AML-193 (cell line): ENCODE measurements around the gene TMED10.
"Not testable (repeated sequence)": the region's sequence is repeated elsewhere in the genome, so short reads cannot be mapped to it uniquely, and the experiment has no call there.

Experiments
- DNase-seq, 2 experiments: peaks; one replicate each; lab custom pipeline; 2025; lab: John Stamatoyannopoulos, UW

Gene TMED10

DNA sequence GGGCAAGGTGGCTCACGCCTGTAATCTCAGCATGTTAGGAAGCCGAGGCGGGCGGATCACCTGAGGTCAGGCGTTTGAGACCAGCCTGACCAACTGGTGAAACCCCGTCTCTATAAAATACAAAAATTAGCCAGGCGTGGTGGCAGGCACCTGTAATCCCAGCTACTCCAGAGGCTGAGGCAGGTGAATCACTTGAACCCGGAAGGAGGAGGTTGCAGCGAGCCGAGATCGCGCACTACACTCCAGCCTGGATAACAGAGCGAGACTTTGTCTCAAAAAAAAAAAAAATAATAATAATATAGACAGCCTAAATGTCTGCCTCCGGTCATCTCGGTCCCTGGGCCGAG, 49.0 kb downstream of the TMED10 start:
- not testable (repeated sequence) for DNase-seq

DNA sequence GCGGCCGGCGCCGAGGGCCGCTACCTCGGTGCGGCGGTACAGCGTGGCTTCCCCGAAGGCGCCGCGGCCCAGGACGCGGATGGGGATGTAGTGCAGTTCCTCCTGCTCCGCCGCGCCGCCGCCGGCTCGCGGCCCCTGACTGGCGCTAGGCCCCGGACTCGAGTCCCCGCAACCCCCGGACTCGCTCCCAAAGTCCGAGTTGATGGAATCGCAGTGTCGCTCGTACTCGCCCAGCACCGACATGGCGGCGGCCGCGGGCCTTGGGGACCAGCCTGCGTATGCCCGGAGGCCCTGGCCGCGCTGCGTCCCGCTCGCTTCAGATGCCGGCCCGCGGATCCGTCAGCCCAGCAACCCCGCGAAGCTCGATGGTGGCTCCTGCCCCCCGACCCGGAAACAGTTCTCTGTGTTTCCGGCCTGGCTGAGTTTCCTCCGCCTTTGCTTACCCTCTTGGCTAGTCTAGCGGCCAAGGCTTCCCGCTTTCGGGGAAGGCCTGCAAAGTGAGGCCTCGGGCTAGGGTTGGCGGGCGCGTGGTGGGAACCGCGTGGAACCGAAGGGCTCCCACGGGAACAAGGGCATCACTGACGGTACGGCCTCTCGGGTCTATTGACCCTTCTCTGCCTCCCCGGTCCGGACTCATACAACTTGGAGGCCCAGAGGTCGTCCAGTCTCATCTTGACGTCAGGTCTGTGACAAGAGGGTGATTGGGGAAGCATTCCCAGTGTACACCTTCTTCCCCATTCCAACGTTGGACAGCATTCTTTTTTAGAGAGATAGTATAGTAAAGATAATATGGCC, 49.5 kb downstream of the TMED10 start, which contains the start of gene NEK9:
Gene NEK9, minus strand, starts transcription at position 370 of the 795 bp plus-strand sequence. Its CDS starts 127 bp downstream, at position 243.
- peak; percentile 67 to 78 for DNase-seq

DNA sequence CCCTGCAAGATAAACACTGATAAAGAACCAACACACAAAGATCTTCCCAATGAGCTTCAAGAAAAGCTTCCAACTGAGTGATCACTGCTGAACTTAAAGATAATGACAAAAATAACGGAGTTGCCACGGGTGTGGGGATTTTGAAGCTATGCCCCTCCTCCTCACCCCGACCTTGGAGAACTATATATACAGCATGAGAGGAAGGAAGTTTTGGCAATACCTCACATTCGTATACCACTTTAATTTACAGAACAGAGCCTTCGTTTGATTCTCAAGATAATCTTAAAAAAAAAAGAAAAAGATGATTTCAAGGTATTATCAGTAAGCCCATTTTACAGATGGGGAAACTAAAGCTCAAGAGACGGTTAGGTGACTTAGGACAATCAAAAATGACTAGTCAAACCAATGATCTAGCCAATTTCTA, 50.3 kb downstream of the TMED10 start:
- peak; percentile 32 to 63 for DNase-seq

DNA sequence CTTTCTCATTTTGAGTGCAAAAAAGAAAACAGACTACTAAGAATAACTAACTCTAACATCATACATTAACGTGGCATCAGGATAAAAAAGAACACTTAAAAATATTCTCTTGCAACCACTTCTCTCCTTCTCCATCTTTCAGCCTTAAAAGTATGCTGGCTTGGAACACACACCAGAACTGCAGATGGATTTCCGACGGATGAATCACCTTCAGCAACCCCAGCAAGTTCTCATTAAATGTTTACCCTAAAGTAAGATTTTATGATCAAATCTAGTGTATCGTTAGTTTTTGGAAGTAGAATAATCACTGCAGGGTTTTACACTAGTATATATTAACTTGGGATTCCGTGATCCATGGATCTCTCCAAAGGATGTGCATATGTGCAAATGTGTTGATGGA, 50.8 kb downstream of the TMED10 start:
- peak in 1 of 2 experiments; percentile 19 for DNase-seq

DNA sequence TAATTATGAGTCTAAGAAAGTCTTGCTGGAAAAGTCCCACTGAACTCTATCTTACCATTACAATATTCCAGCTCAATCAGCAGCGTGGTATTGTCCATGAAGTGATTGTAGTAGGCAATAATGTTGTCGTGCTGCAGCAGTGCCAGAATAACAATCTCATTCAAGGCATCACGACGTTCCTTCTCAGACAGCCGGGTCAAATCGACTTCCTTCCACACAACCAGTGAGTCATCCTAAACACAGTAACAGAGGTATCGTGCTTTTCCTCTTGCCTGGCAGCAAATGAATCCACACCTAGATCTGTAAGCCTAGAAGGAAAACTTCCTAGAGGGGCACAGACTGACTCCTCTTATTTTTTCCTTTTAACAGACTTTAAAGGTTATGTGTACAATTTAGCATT, 52.4 kb downstream of the TMED10 start:
- DNase-seq, result peak; percentile 50 to 83

DNA sequence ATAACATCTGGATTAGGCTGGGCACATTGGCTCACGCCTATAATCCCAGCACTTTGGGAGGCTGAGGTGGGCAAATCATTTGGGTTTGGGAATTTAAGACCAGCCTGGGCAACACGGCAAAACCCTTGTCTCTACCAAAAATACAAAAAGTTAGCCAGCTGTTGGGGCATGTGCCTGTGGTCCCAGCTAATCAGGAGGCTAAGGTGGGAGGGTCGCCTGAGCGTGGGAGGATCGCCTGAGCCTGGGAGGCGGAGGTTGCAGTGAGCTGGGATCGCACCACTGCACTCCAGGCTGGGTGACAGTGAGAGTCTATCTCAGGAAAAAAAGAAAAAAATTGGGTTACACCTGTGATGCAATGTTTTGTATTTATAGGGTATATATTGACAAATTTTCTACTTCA, 54.9 kb downstream of the TMED10 start:
- DNase-seq, result no peak

DNA sequence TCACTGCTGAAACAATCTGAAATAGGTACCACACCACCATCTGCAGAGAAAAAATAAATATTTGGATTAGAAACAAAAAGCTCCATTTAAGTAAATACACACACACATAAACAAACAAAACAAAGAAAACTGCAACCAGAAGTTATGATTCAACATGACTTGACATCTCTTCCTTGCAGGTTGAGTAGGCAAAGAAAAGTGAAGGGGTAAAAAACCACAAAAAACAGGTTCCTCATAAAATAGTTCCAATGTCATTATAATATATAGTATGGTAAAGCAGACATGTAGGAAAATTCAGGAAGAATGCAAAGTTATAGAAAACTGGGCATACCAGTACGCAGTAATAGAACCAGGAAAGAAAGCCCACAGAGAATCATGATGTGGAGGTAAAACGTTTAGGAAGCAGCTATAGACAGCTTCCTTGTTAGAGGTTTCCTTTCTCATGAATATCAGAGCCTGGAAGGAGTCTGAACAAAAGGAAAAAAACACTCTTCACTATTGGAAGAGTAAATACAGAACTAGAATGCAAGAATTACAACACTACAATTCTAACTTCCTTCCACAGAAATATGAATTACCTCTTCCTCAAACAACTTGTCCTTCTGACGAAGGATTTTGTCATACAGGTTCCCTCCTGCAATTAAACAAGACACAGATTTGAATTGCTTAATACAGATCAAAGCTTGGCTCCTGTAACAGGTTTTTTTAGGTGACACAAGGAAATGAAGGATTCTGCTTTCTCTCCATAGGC, 55.7 kb downstream of the TMED10 start:
- DNase-seq, result peak; percentile 74 to 84

DNA sequence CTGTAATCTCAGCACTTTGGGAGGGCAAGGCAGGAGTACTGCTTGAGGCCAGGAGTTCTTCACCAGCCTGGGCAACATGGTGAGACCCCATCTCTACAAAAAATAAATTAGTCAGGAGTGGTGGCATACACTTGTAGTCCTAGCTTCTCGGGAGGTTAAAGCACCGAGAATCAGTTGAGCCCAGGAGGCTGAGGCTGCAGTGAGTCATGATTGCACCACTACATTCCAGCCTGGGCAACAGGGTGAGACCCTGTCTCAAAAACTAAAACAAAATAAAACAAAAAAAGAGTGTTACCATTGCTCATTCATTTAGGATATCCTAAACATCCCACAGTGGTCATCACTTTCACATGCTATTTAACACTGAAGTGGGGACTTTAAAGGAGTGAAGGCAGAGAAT, 57.4 kb downstream of the TMED10 start:
- no peak for DNase-seq

DNA sequence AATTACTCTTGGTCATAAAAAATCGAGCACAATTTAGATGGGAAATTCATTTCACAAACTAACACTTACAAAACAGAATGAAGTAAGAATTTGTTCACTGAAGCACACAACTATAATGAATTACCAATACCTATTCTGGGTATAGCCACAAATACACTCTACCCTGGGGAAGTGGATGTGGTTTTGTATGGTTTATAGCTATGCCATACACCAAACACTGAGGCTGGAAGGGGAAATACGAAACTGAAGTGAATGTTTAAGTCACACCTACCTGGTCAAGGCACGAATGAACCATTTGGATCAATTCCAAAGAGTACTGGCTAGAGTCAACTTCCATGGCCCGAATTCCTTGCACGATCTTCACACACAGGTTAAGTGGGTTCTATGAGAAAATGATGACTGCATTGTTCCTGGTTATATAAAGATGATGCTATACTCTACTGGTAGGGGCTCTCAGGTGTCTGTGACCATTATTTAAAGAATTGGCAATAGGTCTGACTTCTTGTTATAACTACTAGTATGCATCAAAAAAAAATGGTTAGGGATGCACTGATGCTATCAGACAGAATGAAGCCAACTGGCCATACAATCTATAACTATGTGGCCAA, 62.4 kb downstream of the TMED10 start:
- DNase-seq, result no peak

DNA sequence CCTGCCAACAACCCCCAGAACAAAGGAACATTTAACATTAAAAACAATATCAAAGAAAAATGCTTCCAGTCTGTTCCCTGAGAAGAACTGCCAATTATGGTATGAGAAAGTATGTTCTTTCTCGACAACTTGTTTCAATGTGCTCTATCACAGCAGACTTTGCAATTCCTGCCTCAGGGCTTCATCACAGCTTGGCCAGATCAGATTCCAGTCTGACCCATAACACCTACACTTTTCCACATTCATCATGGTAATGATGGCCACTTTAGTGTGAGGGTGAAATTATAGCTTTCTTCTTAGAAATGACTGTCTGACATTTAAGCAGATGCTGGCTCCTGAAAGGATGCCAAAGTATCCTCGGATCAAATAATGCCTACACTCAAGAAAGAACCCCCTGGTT, 66.5 kb downstream of the TMED10 start:
- DNase-seq, result no peak

DNA sequence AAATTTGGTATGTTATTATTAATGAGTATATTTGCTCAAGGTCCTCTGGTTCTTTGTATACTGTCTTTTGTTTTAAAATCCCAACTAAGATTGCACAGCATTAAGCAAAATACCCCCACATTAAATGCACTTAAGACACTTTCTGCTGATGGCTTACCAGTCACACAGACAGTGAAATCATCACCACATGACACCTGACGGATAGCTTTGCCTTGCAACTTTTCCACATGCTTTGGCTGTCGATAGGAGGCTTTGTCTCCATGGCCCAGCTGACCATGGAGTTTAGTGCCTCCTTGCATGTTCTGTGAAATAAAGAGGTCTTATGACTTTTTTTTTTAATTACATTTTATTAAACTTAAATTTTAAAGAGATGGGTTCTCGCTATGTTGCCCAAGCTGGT, 69.2 kb downstream of the TMED10 start:
- no peak for DNase-seq

DNA sequence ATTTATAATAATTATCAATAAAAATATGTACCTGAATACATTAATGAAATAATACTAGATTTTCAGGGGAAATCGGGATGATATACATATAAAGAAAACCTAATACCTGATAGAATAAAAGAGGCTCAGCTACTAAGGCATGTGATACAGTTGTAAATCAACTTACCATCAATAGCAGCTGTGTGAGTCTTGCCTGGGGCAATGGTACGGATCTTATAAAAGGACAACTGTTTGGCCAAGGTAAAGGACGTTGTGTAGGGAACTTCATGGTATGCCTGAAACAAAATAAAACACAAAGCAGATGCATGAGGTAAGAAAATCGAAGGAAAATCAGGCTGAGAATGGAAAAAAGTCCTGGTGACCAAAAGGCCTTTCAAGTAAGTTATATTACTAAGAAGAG, 74.9 kb downstream of the TMED10 start:
- no peak for DNase-seq

DNA sequence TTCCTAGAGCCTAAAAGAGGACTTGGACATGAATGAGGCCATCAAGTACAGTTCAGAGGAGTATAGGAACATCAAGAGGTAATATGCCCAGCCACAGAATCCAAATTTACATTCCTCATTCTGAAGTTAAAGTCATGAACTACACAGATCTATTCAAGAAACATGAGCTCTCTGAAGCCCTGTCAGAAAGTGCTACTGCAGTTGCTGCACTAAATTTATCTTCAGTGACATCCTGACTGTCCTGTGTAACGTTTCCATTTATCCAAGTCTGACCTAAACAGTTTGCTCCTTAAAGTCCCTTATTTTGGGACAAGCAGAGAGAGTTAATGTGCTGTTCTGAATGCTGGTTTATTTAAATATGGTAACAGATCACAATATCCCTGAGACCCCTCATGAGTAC, 77.7 kb downstream of the TMED10 start:
- no peak for DNase-seq

DNA sequence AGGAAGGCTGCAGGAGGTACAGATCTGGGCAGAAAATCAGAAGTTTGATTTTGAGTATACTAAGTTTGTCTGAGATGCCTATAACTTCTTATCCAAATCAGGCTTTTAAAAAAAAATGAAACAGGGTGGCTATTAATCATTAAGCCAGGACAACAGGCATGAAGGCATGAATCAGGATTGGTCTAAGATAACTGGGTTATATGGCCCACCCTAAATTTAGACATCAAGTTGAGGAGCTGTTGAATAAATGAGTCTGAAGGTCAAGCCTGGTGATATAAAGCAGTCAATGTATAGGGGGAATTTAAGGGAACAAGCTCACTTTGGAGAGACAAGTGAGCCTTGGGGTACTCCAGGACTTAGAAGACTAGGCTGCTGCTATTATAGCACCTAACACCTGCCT, 78.2 kb downstream of the TMED10 start:
- no peak for DNase-seq

DNA sequence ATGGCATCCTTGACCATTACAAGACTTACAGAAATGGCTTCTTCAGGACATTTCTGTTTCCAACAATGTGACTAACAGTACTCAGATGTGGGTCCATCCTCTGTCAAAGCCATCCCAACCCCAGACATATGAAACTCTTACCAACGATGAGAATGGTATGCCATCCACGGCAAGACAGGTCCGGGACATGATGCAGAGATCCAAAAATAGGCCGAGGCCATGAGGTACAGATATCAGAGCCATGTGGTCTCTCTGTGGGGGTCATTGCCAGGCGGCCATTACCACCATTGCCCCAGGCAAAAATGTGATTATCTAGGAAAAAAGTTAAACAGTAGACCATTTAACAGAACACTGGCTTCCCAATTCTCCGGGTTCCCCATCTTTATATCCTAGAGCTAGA, 79.5 kb downstream of the TMED10 start:
- no peak for DNase-seq

DNA sequence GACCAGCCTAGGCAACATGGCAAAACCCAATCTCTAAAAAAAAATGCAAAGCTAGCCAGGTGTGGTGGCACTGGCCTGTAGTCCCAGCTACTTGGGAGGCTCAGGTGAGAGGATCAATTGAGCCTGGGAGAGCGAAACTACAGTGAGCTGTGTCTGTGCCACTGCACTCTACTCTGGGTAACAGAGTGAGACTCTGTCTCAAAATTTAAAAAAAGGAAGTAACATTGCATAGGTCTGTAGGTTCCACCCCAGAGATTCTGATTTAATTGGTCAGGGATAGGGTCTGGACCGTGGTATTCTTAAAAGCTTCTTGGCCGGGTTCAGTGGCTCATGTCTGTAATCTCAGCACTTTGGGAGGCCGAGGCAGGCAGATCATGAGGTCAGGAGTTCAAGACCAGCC, 80.7 kb downstream of the TMED10 start:
- no peak for DNase-seq

DNA sequence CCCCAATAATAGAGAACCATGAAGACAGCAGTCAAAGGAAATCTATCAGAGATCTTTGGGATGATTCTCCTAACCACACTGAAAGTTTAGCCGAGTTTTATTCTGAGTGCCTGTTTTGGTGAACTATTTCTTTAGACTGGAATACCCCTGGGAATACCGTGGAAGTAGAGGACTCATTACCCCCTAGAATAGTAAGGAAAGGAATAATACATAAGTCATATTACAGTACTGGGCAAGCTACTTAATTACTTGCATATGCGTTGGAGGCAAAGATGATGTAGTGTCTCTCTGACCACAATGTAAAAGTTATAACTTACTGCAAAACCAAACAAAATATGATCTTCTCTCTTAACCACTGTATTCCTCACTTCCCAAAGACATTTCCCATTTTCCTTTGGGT, 81.5 kb downstream of the TMED10 start:
- DNase-seq, result no peak

DNA sequence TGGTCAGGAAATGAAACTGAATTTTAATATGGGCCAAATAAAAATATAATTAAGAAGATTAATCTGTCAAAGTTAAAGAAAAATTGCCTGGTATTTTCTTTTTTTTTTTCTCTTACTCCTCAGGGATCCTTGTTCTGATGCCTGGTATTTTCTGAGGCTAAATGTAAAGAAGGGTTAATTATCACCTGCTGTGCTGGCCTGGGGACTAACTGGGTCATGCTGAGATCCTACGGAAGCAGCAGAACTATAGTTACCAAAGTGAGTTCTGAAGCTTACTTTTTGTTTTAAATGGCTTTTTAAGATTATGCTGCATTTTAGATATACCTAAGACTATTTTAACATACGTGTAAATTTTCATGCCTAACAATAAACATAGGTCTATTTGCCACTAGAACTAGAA, 83.7 kb downstream of the TMED10 start:
- DNase-seq, result no peak

DNA sequence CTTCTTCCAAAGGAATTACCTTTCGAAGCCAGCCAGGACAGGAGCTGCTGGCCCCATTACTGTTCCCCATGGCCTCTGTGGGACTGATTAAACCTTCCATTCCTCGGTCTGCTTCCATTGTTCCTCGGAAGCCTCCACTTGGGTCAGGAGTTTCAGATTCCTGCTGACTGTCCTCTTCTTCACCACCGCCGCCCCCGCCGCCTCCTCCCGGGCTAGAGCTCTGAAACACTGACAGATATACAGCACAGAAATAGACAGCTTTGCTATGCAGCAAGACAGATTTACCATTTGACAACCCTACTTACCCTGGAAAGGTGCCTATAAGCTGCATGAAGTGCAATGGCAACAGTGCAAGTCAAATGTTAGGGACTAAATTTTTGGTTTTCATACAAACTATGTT, 85.2 kb downstream of the TMED10 start:
- no peak for DNase-seq

DNA sequence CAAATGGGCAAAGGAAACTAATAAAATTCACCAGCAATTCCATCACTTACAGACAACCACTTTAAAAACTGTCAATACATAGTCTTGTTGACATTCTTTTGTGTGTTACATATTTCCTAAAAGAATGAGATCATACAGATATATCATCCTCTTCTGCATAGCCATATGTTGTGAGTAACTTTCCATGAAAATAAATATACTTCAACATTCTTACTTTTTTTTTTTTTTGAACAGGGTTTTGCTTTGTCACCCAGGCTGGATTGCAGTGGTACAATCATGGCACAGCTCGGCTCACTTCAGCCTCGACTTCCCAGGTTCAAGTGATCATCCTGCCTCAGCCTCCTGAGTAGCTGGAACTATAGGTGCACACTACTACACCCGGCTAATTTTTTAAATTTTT, 86.1 kb downstream of the TMED10 start:
- DNase-seq, result no peak

DNA sequence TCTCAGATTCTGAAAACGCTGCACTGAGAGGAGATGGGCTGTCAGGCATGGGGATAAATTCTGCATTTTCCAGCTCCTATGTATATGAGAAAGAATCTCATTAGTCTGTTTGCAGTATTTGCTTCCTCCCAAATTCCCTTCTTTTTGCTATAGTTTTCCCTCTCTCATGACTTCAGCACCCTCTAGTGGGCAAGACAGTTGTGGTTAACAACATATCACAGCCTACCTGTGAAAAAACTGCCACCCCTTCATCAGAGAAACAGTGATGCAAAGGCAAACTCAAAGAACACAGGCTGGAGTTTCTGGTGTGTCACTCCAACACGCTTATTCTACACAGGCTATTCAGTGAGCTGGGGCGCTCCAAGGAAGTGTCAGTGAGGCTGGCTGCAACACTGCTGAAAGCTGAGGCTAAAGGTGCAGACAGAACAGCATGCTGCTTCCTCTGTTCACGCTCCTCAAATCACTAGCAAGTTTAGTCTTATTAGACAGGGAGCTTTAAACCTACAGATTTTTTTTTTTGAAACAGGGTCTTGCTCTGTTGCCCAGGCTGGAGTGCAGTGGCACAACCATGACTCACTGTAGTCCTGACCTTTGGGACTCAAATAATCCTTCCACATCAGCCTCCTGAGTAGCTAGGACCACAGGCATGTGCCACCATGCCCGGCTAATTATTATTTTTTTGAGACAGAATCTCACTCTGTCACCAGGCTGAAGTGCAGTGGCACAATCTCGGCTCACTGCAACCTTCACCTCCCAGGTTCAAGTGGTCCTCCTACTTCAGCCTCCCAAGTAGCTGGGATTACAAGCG, 87.6 kb downstream of the TMED10 start:
- peak; percentile 40 to 43 for DNase-seq

DNA sequence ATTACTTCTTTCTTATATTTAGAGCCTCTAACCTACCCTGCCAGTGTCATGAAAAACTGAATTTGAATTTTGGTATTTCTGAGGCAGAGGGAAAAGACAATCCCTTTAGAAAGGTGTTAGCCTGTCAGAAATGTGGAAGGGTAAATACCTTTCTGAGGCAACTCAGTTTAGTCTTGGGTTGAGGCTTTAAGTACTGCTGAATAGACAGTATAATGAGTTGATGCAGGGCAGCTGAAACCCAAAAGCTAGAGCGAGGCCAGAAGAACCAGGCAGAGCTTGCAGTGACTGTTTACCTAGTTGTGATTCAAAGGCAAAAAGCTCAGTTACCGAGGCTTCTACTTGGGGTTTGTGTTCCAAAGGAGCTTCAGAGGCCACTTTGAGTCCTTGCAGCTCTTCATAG, 88.3 kb downstream of the TMED10 start:
- no peak for DNase-seq
